Activated gamma-delta T cell treated with Interleukin-2 at 50 U/mL for 16 hours (primary cell): ENCODE data around the gene PDE8A.
"Not testable (repeated sequence)": the region's sequence is repeated elsewhere in the genome, so short reads cannot be mapped to it uniquely, and the experiment has no call there.

Experiments used
- DNase-seq: peaks from one replicate; pipeline ENCODE4 v3.0.0-alpha.2; 2020

PDE8A gene

DNA sequence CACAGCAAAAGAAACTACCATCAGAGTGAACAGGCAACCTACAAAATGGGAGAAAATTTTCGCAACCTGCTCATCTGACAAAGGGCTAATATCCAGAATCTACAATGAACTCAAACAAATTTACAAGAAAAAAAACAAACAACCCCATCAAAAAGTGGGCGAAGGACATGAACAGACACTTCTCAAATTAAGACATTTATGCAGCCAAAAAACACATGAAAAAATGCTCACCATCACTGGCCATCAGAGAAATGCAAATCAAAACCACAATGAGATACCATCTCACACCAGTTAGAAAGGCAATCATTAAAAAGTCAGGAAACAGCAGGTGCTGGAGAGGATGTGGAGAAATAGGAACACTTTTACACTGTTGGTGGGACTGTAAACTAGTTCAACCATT is 30.1 kb downstream of the PDE8A start:
- DNase-seq = not testable (repeated sequence)

DNA sequence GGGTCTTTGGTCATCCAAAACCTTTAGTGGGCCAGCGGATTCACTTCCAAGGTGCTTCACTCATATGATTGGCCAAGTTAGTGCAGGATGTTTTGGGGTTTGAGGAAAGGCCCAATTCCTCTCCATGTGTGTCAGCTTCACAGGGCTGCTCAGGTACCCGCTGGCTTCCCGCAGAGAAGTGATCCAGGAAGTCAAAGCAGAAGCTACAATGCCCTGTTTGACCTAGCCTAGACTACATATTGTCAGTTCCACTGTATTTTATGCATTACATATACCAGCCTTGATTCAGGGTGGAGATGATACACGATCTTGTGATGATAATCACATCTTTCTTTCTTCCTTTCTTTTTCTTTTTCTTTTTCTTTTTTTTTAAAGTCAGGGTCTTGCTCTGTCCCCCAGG is 32.1 kb downstream of the PDE8A start:
- no peak for DNase-seq

DNA sequence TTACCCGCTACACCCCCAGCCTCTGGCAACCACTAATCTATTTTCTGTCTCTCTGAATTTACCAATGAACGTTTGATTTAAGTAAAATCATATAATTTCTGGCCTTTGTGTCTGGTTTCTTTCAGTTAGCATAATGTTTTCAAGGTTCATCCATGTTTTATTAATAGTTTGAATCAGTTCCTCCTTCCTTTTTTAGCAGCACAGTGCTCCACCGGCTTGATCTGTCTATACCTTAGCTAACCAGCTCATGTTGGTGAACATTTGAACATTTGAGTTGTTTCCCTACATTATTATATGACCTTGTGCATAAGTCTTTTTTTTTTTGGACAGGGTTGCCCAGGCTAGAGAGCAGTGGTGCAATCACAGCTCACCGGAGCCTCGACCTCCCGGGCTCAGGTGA is 33.3 kb downstream of the PDE8A start:
- DNase-seq = no peak

DNA sequence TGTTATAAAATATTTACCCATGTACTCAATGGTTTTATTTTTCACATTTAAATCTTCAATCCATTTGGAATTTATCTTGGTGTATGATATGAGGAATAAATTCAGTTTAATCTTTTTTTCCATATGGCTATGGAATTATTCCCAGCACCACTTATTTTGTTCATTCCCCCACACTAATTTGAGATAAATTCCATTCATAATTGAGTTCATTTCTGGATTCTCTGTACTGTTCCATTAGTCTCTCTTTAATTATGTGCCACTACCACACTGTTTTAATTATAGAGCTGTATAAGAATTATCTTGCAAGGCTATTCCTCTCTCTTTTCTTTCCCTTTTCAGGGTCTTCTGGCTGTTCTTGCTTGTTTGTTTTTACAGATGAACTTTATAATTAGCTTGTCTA is 34.6 kb downstream of the PDE8A start:
- DNase-seq = no peak

DNA sequence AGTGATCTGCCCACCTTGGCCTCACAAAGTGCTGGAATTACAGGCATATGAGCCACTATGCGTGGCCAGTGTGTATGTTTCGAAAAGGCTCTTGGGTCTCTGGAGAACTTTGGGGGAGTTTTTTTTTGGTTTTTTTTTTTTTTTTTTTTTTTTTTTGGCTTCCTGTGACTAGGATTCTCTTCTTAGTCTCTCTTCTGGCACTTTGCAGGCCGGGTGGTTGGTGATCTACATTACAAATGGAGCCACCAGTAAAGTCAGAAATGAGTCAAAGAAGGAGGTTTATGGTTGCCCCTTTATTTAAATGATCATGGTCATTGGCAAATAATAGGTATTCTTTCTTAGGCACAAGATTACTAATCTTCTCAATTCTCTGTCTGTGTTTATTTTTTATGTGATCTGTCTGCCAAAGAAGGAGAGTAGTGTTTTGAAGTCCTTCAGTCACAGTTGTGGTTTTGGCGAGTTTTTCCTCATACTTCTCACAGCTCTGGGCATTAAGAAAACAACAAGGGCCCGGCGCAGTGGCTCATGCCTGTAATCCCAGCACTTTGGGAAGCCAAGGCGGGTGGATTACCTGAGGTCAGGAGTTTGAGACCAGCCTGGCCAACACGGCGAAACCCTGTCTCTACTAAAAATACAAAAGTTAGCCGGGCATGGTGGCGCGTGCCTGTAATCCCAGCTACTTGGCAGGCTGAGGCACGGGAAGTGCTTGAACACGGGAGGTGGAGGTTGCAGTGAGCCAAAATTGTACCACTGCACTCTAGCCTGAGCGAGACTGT is 38.3 kb downstream of the PDE8A start:
- no peak for DNase-seq

DNA sequence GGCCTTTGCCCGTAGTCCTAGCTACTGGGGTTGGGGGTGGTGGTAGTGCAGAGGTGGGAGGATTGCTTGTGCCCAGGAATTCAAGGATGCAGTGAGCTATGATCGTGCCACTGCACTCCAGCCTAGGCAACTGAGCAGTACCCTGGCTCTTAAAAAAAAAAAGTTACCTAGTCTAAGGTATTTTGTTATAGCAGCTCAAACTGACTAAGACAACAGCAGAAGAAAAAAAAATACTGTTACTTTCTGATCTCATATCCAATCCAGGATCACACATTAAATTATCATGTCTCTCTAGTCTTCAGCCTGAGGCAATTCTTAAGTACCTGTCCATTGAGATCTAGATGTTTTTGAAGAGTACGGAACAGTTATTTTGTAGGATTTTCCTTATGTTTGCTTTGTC is 39.8 kb downstream of the PDE8A start:
- no peak for DNase-seq

DNA sequence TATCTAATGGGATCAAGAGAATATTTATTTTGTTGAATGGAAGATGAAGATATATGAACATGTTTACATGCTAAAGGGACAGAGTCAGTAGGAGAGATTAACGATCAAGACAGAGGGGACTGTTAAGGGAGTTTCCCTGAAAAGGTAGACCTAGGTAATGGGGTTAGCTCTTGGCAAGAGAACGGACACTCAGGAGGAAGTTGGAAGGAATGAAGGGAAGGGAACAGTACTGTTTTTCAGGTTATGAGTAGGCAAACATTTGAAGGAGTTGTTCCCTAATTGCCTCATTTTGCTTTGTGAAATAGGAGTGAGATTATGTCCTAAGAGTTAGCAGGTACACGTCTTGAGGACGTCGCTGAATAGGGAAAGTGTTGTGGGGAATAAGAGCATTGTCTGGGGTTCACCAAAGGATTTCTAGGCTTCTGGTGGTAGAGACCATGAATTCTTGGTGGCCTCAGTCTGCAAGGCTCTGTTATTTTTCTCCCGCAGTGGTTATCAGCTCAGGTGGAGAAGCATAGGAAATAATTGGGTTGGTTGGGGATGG is 41.3 kb downstream of the PDE8A start:
- no peak for DNase-seq

DNA sequence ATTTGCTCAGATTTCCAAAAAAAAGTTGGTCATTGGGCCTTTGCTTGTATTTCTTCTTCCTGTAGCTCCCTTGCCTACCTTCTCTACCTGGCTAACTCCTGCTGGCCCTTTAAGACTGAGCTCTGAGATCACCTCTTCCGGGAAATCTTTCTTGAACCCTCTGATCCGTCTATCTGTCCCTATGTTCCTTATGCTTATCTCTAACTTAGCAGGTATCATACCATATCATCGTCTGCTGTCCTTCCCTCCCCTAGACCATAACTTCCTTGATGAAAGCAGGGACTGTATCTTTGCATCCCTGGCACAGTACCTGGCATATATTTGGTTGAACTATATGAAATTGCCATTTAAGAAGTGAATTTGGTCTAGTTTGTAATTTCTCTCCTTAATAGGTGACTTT is 42.3 kb downstream of the PDE8A start:
- no peak for DNase-seq

DNA sequence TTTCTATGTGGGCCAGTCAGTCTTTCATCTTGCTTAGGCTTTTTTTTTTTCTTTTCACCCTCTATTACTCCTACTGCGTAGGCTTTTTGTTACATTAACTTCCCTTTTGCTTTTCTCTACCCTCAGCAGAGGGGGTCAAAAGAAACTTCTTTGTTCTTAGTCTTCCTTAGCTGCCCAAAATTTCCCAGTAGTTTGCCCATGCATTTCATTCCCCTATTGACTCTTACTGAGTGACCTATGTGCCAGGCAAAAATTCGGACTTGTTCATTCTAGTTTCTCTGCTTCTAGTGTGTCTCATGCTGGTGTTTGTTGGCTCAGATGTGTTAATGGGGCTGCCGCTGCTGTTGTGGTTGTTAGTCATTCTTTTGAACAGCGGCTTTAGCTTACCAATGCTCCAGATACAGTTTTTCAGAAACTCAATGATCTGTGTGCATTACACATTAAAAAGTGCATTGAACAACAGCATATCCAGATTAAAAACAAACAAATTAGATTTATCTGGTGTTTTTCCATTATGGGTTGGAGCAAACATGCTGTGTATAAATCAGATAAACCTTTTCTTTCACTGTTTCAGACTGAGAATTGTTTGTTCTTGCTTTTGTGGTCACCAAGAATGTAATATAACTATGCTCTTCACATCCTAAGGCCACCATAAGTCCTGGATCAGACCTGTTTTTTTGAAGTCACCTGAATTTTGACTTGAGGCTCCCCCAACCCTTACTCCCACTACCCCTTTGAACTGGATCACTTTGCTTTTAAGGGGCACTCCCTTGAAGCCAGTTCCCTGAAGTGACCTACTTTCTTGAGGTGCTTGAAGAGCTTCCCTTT is 43.1 kb downstream of the PDE8A start:
- peak; percentile 18 for DNase-seq

DNA sequence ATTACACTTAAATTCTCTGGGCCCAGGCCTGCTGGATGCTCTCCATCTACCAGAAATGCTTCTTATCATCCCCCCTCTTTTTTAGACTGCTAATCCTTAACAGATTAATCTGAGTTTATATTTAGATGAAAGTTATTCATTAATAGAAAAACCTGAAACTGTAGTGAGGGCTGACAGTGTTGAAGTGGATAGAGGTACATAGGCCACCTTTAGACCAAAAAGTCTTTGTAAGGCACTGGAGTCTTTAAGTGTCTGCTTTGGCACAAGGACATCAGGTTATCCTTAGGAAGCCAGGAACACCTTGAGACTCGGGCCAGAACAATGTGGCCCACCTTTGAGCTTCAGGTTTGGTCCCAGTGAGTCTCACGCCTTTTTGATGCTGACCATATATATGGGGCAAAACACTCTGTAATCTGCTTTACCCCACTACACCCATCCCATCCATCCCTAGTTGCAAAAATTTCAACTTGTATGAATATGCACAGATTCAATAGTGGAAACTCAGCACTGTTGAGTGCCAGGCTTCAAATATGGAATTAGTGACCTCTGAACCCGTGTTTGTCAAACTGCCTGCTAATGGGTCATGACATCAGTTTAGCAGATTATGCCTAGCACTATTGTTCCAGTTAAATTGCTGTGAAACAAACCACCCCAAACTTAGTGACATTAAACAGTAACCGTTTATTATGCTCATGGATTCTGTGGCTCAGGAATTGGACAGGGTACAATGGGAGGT is 44.0 kb downstream of the PDE8A start:
- DNase-seq = no peak

DNA sequence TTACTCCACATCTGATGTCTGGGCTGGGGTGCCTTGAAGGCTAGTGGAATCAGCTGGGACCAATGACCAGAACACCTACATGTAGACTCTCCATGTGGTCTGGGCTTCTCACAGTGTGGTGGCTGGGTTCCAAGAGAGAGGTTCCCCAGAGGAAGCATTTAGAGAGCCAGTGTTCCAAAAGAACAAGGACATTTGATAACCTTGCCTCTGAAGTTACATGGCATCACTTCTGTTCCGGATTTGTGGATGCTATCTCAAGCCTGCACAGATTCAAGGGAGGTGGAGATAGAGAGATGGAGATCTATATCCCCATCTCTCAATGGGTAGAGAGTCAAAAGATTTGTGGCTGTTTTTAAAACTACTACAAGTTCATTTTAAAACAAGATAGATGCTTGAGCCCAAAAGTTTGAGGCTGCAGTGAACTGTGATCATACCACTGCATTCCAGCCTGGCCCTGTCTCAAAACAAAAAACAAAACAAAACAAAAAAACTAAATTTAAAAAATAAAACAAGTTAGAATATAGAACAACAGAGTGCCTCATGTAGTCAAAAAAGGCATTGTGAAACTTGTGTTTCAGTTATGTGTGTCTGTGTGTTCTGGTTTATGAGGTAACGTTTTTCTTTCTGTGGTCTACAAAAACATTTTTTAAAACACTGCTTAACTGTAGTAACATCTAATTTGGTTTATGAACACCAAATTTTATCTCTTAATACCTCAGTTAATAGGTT is 44.8 kb downstream of the PDE8A start:
- DNase-seq = no peak

DNA sequence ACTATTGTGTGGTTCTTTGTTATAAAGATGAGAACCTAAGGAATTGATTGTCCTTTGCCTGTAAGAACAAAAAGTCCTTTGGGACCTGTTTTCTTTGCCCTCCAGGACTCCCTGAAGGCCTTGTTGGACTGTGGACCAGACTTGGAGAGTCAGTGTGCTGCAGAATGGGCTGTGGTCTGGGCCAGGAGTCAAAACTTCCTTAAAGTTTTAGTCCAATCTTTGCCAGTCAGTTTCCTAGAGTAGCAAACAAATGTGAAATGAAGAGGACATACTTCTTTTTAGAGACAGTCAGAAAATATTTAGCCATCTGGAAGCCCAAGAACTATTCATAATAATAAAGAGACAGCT is 45.4 kb downstream of the PDE8A start:
- no peak for DNase-seq

DNA sequence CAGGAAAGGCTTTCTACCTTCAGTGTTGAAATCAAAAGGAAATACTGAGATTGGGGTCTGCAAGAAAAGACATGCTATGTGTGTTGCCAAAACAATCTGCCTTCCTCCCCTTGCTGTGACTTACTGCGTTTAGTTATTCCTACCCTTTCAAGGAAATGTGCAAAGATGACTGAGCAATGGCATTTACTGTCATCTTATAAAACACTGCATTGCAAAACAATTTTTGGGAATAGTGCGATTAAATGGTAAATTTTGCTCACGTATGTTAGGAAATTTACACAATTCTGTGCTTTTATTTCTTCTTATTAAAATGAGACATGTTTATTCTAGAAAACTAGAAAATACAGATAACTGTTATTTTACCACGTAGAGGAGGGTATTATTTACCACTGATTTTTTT is 45.8 kb downstream of the PDE8A start:
- DNase-seq = no peak

DNA sequence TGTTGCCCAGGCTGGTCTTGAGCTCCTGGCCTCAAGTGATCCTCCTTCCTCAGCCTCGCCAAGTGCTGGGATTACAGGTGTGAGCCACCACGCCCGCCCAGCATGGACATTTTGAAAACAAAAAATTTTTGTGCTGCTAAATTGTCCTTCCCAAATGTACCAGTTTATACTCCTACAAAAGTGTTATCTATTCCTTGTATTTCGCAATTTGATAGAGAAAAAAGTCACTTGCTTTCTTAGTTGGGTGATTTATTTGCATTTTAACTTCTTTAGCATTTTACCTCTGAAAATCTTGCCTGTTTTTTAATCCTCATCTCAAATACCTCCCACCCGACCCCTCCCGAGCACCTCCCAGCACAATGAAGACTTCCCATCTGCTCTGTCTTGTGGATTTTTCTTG is 46.8 kb downstream of the PDE8A start:
- no peak for DNase-seq

DNA sequence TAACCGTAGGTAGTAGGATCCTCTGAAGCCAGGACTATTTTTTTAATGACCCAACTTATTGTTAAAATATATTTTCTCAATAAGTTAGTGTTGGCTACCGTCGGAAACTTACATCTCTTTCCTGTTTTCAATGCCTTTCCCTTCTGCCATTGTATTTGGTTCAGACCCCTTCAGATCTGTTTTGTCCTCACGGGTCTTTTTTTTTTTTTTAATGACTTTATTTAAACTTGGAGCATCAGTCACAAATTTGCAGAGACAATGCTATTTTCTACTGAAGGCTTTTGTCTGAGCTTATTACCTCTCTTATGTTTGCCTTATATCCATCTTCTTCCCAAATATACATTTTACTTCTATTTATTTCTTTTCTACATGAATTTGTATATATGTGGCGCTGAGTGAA is 47.6 kb downstream of the PDE8A start:
- no peak for DNase-seq

DNA sequence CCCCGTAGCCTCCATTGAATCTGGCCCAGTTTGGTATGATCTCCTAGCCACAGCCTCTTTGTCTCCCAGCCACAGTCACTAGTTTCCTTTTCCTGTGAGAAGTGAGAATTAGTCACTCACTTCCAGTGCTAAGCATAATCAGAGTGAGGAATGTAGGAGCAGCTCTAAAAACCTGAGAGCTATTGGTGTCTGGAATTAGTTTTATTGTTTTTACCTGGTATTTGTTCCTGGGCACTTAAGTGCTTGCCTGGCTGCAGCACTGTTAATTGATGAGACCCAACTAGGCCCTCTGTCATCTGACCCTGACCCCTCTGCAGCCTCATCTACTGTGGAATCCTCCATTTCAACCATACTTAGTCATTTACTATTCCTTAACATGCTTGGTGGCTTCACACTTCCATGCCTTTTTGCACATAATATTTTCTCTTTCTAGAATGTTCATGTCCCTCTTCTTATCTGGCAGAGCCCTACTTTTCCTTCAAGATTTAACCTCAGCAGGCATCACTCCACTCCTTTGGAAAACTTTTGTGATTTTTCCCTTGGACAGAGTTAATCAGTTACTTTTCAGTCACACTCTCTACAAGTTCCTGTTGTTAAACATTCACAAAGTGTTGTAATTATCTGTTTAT is 48.8 kb downstream of the PDE8A start:
- no peak for DNase-seq

DNA sequence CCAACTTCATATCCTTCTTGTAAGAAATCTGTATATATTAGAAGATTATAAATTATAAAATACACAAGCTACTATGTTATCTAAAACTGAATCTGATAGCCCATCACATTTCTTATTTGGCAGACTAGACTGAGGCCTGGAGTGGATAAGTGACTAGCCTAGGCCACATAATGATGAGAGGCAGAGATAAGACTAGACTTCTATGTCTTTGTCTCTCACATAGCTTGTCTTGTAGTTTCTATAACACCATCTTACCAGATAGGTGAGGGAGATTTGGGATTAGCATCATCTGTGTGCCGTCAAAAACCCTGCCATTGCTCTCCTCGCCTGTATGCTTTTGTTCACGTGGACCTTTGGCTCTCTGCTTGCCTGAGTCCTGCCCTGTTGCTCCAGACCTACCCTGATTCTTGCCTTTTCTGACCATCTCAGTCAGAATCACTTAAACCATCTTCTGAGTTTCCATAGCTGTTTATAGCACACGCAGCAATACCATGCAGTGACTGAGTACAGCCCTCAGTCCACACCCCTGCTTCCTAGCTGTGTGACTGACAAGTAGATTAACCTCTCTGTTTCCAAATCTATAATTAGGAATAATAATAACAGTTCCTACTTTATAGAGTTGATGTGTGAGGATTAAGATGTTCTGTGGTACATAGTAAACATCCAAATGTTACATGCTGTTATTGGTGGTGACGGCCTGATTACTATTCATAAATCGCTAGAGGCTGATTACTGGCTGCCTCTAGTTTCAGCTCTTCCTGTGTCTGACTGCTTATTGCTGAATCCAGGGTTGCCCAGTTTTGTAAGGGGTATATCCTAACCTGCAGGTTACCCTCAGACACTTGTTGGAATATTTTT is 49.7 kb downstream of the PDE8A start:
- DNase-seq = no peak

DNA sequence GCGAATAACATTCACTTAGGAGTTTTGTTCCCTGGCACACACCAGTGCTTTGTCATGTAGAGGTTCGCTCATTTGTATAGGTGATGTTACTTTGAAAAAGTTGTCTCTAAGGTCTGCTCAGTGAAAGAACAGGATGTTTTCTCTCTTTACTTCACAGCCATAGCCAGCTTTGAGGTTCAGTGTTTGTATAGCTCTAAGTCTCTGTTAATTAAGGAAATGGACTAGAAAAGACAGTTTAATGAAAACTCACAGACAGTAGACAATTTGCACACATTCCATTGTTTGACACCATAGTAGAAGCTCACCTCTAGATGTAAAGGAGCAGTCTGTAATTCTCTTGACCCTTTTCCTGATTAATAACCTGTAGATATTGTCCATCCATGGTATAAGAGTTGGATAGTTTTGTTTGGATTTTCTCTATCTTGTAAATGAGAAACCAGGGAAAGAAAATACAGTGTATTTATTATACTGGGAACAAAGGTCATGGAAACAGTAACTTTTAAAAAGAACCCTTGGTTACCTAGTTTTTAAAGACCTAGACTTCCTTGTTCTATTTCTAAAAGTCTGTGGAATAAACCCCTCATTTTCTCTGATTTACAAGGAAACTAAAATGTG is 50.4 kb downstream of the PDE8A start:
- DNase-seq = no peak

DNA sequence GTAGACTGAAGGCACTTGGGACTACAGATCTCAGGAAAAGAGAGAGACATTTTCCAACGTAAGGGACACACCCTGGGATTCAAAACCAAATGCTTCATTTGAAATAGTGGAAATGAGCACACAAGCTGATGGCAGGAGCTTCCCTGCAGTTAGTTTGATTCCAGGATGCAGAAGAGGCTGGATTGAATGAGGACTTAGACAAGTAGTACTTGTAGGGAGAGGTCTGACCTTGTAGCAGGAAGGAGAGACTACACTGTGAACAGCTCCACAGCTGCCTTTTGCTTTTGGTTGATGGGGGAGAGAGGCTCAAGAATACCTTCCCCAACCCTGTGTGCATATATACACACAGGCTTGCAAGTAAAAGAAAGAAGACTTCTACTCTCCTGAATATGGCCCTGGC is 51.5 kb downstream of the PDE8A start:
- no peak for DNase-seq

DNA sequence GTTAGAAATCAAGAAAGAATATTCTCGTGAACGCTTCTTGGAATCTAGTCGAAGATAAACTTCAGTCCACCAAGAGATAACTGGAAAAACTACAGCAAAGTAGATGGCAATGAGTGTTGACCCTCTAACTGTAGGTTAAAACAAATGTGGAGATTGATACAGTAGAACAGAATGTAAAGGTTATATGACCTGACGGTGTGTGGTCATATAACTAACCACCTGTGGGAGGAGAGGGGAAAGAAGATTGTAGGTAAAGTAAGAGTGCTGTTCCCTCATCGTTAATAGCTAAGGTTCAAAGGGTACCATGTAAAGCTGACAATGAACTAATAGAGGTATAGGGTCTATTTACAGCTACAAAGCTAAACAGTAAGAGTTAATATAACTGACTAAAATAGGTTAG is 52.6 kb downstream of the PDE8A start:
- no peak for DNase-seq

DNA sequence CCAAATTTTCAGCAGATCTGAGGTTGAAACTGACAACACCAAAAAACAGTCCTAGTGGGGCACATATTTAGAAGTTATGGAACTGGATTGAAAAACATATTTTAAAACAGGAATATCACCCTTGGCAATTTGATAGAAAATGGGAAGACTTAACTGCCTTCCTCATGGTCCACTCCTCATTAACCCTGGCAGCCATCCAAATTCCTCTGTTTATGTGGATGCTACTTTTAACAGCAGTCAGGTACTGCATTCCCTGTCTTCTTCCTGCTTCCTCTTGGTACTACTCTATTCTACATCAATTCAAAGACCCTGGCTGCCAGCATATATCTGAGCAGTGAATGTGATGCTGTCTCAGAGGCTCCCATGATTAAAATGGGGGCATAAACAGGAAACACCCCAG is 54.3 kb downstream of the PDE8A start:
- no peak for DNase-seq
